HepG2 (cell line): ENCODE measurements around the gene HNRNPA2B1.

ENCODE experiments used
- HDAC6 ChIP-seq: fragments of 200-600 bp; sonication (generic); IDR thresholded peaks from 2 replicates; pipeline ENCODE4 v1.7.0; 2017; ENCODE audit warnings: mild to moderate bottlenecking, antibody characterized with exemption, low read length, low read depth
- SMARCC2 ChIP-seq: fragments of 450-650 bp; IDR thresholded peaks from 2 replicates; pipeline ENCODE4 v1.6.1; 2017; ENCODE audit warnings: antibody characterized with exemption, mild to moderate bottlenecking
- ZNF121 ChIP-seq: sonication (generic); formaldehyde crosslinking; IDR thresholded peaks from 2 replicates; pipeline ENCODE4 v1.5.0; 2020; ENCODE audit warnings: mild to moderate bottlenecking, missing genetic modification reagents

DNA sequence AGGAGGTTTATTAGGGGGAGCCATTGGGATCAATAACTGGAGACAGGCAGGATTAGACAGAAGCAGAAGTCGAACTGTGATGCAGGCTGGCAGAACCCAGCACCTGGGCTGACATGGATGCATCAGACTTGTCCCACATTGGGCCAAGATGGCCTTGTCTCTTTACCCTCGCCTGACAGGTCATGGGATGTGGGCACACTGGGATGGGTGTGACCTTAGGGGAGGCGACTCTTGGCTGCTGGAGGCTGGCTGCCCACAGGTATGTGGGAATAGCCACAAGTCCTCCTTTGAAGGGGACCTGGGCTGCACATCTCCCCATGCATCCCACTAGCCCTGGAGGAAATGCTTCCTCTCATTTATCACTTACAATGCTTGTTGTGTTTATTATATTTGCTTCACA lies 31.3 kb downstream of the HNRNPA2B1 start:
- no peak for TF ChIP-seq HDAC6
- no peak for TF ChIP-seq ZNF121 (CRISPR knock-in tag)
- TF ChIP-seq SMARCC2 = no peak
